ENCODE data around the gene IFI44.
A peak's percentile ranks its signal among the peaks of the same experiment; 100 is the strongest.

IFI44 gene

GRCh38 chr1:78672428-78672827 is 22.8 kb downstream of the IFI44 start (continued):
- TF ChIP-seq, protein P1, sequence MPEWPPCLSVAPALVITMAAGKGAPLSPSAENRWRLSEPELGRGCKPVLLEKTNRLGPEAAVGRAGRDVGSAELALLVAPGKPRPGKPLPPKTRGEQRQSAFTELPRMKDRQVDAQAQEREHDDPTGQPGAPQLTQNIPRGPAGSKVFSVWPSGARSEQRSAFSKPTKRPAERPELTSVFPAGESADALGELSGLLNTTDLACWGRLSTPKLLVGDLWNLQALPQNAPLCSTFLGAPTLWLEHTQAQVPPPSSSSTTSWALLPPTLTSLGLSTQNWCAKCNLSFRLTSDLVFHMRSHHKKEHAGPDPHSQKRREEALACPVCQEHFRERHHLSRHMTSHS (tag by site-specific recombination; IDR thresholded peaks at IDR 0.05), result no peak

DNA sequence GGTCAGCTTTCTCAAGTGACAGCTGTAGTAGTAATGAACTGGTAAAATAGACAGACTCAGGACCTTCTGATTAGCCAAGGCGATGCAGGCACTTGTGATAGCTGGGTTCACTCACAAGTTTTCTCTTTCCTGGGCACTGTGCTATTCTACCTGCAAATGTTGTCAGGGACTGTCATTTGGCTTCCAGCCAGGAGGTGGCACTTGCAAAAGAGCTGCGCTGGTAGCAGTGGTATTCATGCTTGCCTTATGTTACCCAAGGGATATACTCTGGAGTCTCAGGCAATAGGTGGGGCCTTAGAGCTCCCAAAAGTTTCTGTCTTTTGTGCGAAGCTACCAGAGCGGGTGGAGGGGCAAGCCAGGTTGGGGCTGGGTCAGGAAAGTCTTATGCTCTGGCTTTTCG is 23.5 kb downstream of the IFI44 start:
- H3K4me3 ChIP-seq (ENCODE audit: low read depth, low read length), result no peak overlapping the region
- no peaks in the 10 kb centered on the region for H3K4me1 ChIP-seq (ENCODE audit: control insufficient read depth, insufficient read depth, low read length)
- H3K9me3 ChIP-seq (ENCODE audit: control insufficient read depth, insufficient read depth, low read depth, low read length), result no peaks in the 10 kb centered on the region
- no peaks in the 10 kb centered on the region for H3K36me3 ChIP-seq (ENCODE audit: control insufficient read depth in 2 of 2, insufficient read depth in 1 of 2, low read length in 2 of 2)
- TF ChIP-seq ZNF248 (tag by site-specific recombination; IDR thresholded peaks at IDR 0.05) (no peak), ZNF76 (tag by site-specific recombination; IDR thresholded peaks at IDR 0.05; ENCODE audit: borderline replicate concordance, low read depth) (no peak), MEIS1 (CRISPR knock-in tag; IDR thresholded peaks at IDR 0.05; ENCODE audit: borderline replicate concordance) (no peak), ZNF654 (tag by site-specific recombination; IDR thresholded peaks at IDR 0.05; ENCODE audit: low read depth) (no peak), ZSCAN18 (tag by site-specific recombination; IDR thresholded peaks at IDR 0.05) (no peak), ZBTB1 (tag by site-specific recombination; IDR thresholded peaks at IDR 0.05) (no peak), KLF1 (tag by site-specific recombination; IDR thresholded peaks at IDR 0.05) (no peak), PRDM1 (tag by site-specific recombination; IDR thresholded peaks at IDR 0.05) (no peak), ZNF623 (tag by site-specific recombination; IDR thresholded peaks at IDR 0.05) (no peak), ZNF140 (tag by site-specific recombination; IDR thresholded peaks at IDR 0.05) (no peak), ZNF639 (tag by site-specific recombination; IDR thresholded peaks at IDR 0.05) (no peak), ZNF768 (tag by site-specific recombination; IDR thresholded peaks at IDR 0.05) (no peak), KLF9 (tag by site-specific recombination; IDR thresholded peaks at IDR 0.05; ENCODE audit: low read depth) (no peak), ZNF2 (tag by site-specific recombination; IDR thresholded peaks at IDR 0.05) (no peak), GFI1B (tag by site-specific recombination; IDR thresholded peaks at IDR 0.05) (no peak)
- TF ChIP-seq, protein P2, sequence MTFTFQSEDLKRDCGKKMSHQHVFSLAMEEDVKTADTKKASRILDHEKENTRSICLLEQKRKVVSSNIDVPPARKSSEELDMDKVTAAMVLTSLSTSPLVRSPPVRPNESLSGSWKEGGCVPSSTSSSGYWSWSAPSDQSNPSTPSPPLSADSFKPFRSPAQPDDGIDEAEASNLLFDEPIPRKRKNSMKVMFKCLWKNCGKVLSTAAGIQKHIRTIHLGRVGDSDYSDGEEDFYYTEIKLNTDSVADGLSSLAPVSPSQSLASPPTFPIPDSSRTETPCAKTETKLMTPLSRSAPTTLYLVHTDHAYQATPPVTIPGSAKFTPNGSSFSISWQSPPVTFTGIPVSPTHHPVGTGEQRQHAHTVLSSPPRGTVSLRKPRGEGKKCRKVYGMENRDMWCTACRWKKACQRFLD (tag by site-specific recombination; IDR thresholded peaks at IDR 0.05), result no peak
- POLR2A ChIA-PET, result no interaction called here
- no peak overlapping the region for H3K27ac ChIP-seq (ENCODE audit: extremely low read depth, low read depth, low read length)
- CTCF ChIA-PET, result interaction anchor here (0.7 to 2.0 kb wide), 4 partner anchors 11 to 56 kb away, joined by 3 to 10 read pairs (median 4); partner anchors contain the start of gene IFI44L

DNA sequence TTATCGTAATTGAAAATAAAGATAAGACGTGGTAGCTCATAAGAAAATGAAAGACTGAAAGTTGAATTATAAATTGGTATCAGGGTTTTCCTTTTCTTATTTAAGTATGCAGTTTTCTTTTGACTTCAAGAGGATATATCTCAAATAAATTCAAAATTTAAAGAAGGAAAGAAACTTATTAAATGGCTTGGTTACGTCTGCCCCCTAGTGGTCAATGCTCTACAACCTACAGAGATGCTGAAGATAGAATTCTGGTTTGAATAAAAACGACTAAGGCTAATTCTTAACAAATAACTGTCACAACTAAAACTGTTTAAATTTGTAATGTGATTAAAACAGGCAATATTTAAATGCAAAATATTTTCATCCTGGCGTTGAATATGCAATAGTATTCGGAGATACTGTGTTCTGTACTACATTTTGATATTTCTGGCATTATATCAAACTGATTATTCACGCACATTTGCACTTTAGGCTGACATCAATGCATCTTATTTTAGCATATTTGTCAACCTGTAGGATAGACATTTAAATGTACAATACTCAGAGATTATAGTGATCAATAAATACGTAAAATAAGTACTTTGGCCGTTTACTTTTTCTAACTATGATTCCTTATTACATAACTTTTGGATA is 26.8 kb downstream of the IFI44 start:
- no peak overlapping the region for H3K4me3 ChIP-seq (ENCODE audit: low read depth, low read length)
- H3K27ac ChIP-seq (ENCODE audit: extremely low read depth, low read depth, low read length), result no peak overlapping the region
- ChIA-PET CTCF (interaction anchor here (0.6 to 2.2 kb wide), 16 partner anchors 19 to 583 kb away, joined by 3 to 14 read pairs (median 4); partner anchors contain the start of gene IFI44L), POLR2A (no interaction called here)
- no peak for TF ChIP-seq ZSCAN5A (tag by site-specific recombination; IDR thresholded peaks at IDR 0.05)
- TF ChIP-seq ZNF677 (tag by site-specific recombination; IDR thresholded peaks at IDR 0.05), result no peak
- no peak for TF ChIP-seq SCRT1 (tag by site-specific recombination; IDR thresholded peaks at IDR 0.05; ENCODE audit: borderline replicate concordance)
- TF ChIP-seq ZNF24 (tag by site-specific recombination; IDR thresholded peaks at IDR 0.05), result no peak
- no peak for TF ChIP-seq KLF16 (tag by site-specific recombination; IDR thresholded peaks at IDR 0.05)
- TF ChIP-seq ZNF654 (tag by site-specific recombination; IDR thresholded peaks at IDR 0.05; ENCODE audit: low read depth), result peak; percentile 71
- H3K9me3 ChIP-seq (ENCODE audit: control insufficient read depth, insufficient read depth, low read depth, low read length), result no peaks in the 10 kb centered on the region
- H3K4me1 ChIP-seq (ENCODE audit: control insufficient read depth, insufficient read depth, low read length), result no peaks in the 10 kb centered on the region
- no peaks in the 10 kb centered on the region for H3K36me3 ChIP-seq (ENCODE audit: control insufficient read depth in 2 of 2, insufficient read depth in 1 of 2, low read length in 2 of 2)

Measured in HEK293 (cell line).